H1 (cell line): ENCODE measurements around the gene GPATCH4.

Experiments
- KDM1A ChIP-seq: fragments of 200-600, 300-600 bp; sonication (generic); IDR thresholded peaks from 2 replicates; pipeline ENCODE4 v1.7.1; 2016; ENCODE audit warnings: mild to moderate bottlenecking, low read length, borderline replicate concordance
- PHF8 ChIP-seq: fragments of 200-600 bp; sonication (generic); conservative IDR thresholded peaks from 2 replicates; pipeline ENCODE4 v1.7.1; 2012; ENCODE audit warnings: low read depth, mild to moderate bottlenecking, inconsistent platforms, low read length, moderate library complexity
- POLR2A ChIP-seq, 2 experiments: IDR thresholded peaks; 1 replicate in 1 of 2; 2 replicates in 1 of 2; pipeline ENCODE4 v1.6.1; 2011; ENCODE audit warnings: low read depth in 2 of 2, low read length in 2 of 2, mild to moderate bottlenecking in 2 of 2; ENCODE audit errors: control extremely low read depth in 1 of 2
- TF ChIP-seq, protein P1 (sequence below), 3 experiments: IDR thresholded peaks; 1 replicate in 2 of 3; 2 replicates in 1 of 3; pipeline versions ENCODE4 v1.5.1 to v1.6.1; 2011; ENCODE audit warnings: low read length in 3 of 3, mild to moderate bottlenecking in 3 of 3, inconsistent platforms in 2 of 3, low read depth in 1 of 3, moderate library complexity in 1 of 3; ENCODE audit not compliant: insufficient read depth in 1 of 3; ENCODE audit errors: control extremely low read depth in 1 of 3

GRCh38 chr1:156624814-156625435 is 23.6 kb upstream of the GPATCH4 start:
- TF ChIP-seq, protein P1, sequence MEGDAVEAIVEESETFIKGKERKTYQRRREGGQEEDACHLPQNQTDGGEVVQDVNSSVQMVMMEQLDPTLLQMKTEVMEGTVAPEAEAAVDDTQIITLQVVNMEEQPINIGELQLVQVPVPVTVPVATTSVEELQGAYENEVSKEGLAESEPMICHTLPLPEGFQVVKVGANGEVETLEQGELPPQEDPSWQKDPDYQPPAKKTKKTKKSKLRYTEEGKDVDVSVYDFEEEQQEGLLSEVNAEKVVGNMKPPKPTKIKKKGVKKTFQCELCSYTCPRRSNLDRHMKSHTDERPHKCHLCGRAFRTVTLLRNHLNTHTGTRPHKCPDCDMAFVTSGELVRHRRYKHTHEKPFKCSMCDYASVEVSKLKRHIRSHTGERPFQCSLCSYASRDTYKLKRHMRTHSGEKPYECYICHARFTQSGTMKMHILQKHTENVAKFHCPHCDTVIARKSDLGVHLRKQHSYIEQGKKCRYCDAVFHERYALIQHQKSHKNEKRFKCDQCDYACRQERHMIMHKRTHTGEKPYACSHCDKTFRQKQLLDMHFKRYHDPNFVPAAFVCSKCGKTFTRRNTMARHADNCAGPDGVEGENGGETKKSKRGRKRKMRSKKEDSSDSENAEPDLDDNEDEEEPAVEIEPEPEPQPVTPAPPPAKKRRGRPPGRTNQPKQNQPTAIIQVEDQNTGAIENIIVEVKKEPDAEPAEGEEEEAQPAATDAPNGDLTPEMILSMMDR (IDR thresholded peaks at IDR 0.05; ENCODE audit: control extremely low read depth in 1 of 3, insufficient read depth in 1 of 3, low read depth in 1 of 3, low read length in 3 of 3), result no peak
- no peak for TF ChIP-seq PHF8
- no peak for TF ChIP-seq KDM1A
- no peak for TF ChIP-seq POLR2A (IDR thresholded peaks at IDR 0.05; ENCODE audit: control extremely low read depth in 1 of 2, low read depth in 2 of 2, low read length in 2 of 2)
